AG09319 (cell line): ENCODE data around the gene DENND6A.
A peak's percentile ranks its signal among the peaks of the same experiment; 100 is the strongest.

Experiments
- DNase-seq: peaks from one replicate; pipeline ENCODE4 v3.0.0-alpha.2; 2010; ENCODE audit warnings: low read depth; ENCODE audit errors: extremely low read depth
- TF ChIP-seq, protein P1 (sequence below): IDR thresholded peaks from 2 replicates; pipeline ENCODE4 v1.5.1; 2011; ENCODE audit warnings: low read depth, mild to moderate bottlenecking, inconsistent platforms, low read length, moderate library complexity

DENND6A gene

GRCh38 chr3:57658536-57658935 lies 34.3 kb downstream of the DENND6A start:
- DNase-seq = no peak

GRCh38 chr3:57655727-57656126 lies 37.1 kb downstream of the DENND6A start:
- no peak for DNase-seq
- TF ChIP-seq, protein P1, sequence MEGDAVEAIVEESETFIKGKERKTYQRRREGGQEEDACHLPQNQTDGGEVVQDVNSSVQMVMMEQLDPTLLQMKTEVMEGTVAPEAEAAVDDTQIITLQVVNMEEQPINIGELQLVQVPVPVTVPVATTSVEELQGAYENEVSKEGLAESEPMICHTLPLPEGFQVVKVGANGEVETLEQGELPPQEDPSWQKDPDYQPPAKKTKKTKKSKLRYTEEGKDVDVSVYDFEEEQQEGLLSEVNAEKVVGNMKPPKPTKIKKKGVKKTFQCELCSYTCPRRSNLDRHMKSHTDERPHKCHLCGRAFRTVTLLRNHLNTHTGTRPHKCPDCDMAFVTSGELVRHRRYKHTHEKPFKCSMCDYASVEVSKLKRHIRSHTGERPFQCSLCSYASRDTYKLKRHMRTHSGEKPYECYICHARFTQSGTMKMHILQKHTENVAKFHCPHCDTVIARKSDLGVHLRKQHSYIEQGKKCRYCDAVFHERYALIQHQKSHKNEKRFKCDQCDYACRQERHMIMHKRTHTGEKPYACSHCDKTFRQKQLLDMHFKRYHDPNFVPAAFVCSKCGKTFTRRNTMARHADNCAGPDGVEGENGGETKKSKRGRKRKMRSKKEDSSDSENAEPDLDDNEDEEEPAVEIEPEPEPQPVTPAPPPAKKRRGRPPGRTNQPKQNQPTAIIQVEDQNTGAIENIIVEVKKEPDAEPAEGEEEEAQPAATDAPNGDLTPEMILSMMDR = no peak

More at GRCh38 chr3:57658536-57658935, 34.3 kb downstream of the DENND6A start:
- TF ChIP-seq, protein P1 = no peak

DNA sequence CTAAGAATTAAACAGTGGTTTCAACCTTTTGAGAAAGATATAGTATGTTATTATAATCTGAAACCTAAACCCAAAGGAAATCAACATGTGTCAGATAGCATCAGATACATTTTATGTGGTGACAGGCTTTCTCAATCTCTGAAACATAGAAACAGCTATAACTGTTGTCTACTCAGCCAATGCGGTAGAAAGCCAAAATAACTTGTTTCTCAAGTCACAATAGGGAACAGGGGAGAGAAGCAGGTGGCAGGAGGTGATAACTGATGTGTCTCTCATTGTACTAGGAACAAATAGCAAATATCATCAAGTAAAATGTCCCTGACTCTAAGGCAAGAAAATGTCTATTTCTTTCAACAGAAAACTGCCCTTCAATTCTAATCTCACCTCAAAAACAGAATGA lies 38.6 kb downstream of the DENND6A start:
- DNase-seq = no peak
- TF ChIP-seq, protein P1 = no peak

DNA sequence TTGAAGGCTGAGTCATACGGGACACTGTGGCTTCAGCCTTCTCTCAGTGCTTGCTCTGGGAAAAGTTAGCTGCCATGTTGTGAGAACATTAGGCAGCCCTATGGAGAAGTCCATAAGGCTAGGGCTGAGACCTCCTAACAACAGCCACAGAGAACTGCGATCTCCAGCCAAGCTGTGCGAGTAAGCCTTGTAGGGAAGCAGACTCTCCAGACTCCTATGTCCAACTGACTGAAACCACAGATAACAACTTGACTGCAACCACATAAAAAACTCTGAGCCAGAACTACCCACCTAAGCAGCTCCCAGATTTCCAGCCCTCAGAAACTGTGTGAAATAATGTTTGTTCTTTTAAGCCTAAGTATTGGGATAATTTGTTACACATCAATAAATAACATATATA lies 40.7 kb downstream of the DENND6A start:
- TF ChIP-seq, protein P1 = no peak
- no peak for DNase-seq

DNA sequence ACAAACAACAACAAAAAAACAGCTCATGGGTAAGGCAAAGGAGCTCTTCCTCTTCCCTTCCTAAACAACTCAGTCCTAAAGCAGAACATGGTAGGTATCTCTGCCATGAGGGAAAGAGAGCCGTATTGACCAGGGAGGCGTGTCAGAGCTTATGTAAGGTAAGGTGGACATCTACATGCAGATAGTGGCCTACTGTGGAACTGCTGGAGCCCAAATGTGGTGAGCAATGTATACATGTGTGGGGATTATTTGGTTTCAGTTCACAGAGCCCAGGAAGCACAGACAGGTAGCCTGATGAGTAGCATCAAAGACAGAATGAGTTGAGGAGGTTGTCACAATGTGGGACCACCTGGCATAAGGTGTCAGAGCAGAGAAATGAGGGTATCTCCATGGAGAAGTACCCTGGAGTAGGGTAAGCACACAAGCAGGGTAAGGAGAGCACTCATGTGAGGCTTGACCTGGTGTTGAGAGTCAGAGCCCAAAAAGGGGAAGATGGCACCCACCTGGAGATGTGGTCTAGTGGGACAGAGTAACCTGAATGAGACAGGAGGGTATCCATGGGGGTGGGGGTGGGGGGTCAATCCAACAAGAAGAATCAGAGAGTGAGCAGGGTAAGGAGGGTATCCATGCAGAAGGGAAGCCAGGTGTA lies 45.5 kb downstream of the DENND6A start:
- no peak for DNase-seq

DNA sequence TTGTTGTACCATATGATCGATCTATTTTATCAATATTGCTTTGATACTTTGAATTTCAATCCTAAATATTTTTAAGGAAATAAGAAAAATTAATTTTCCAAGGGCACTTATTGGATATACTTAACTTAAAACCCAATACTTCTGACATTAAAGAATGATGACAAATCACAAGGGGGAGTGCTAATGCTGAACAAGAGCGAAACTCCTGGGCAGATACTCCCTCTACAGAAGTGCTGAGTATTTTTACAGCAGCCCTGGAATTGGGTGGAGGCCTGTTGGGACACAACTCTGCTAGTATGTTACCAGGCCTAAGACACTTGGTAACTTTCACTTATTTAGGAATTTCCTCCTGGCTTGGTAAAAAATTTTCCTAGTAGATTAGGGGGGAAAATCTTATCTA lies 46.2 kb downstream of the DENND6A start:
- no peak for DNase-seq
- TF ChIP-seq, protein P1 = peak; percentile 25

More for the DNA sequence above, 45.5 kb downstream of the DENND6A start:
- TF ChIP-seq, protein P1 = no peak

DNA sequence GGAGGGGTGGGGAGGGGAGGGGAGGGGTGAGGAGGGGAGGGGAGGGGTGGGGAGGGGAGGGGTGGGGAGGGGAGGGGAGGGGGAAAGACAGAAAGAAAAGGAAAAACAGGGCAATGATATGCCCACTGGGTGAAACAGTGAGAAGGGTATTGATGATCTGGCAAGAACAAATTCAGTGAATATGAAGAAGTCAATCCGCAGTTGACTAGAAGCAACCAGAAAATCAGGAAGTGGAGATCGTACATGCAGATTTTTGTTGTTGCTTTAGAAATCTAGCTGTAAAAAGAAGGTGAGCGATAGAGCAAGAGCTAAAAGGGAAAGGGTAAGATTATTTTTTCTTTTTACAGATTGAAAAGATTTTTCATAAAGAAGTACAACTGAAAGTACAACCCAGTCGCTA lies 48.1 kb downstream of the DENND6A start:
- DNase-seq = no peak
- TF ChIP-seq, protein P1 = no peak
